Stimulated activated CD4-positive, alpha-beta T cell treated with anti-CD3 and anti-CD28 coated beads, Interleukin-15, amount 100 ng/mL, for 48 hours (primary cell): ENCODE results near the gene SKIDA1.

ENCODE experiments used
- DNase-seq, 2 donors: peaks; one replicate each; pipeline ENCODE4 v3.0.0-alpha.2; 2020; ENCODE audit warnings: low read depth in 2 of 2

SKIDA1 gene

DNA sequence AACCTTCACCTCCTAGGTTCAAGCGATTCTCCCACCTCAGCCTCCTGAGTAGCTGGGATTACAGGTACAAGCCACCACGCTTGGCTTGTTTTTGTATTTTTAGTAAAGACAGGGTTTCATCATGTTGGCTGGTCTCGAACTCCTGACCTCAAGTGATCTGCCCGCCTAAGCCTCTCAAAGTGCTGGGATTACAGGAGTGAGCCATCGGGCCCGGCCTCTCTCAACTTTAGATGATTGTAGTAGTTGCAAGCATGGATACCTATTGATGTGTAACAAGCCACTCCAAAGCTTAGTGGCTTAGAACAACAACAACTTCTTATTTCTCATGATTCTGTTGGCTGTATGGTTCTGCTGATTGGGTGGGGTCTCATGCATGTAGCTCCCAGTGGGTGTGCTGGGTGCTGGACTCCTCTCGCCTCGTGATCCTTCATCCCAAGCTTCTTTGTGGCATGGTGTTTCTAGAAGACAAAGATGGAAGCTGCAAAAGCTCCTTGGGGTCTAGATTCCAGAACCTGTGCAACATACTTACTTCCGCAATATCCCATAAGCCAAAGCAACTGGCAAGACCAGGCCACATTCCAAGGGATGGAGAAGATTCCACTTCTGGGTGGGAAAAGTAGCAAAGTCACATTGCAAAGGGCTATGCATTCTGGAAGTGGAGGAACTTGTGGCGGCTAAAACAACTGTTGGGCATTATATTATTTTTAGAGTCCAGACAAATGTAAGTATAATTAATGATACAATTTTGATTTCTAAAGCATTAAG lies 37.9 kb downstream of the SKIDA1 start:
- DNase-seq = no peak

DNA sequence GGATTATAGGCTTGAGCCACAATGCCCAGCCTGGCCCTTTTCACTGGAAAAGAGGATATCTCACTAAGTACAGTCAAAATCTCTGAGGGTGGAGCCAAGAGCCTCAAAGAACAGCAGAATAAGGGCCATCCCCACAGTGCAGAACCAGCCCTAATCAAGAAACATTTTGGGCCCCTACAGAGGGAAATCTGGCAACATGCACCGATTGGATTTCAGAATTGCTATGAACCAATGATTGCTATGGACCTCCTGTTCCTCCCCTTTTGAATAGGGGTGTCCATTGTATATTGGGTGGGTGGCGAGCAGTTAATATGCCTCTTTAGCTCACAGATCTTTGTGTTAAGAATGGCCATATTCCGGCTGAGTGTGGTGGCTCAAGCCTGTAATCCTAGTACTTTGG lies 42.7 kb downstream of the SKIDA1 start:
- no peak for DNase-seq

DNA sequence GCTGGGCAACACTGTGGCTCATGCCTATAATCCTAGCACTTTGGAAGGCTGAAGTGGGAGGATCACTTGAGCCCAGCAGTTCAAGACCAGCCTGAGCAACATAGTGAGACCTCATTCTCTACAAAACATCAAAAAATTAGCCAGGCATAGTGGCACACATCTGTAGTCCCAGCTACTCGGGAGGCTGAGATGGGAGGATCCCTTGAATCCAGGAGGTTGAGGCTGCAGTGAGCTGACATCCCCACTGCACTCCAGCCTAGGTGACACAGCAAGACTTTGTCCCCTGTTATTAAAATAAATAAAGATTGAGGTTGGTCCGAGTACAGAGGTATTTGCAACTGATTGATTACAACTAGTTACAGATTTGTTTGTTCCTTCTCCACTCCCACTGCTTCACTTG lies 44.1 kb downstream of the SKIDA1 start:
- no peak for DNase-seq

DNA sequence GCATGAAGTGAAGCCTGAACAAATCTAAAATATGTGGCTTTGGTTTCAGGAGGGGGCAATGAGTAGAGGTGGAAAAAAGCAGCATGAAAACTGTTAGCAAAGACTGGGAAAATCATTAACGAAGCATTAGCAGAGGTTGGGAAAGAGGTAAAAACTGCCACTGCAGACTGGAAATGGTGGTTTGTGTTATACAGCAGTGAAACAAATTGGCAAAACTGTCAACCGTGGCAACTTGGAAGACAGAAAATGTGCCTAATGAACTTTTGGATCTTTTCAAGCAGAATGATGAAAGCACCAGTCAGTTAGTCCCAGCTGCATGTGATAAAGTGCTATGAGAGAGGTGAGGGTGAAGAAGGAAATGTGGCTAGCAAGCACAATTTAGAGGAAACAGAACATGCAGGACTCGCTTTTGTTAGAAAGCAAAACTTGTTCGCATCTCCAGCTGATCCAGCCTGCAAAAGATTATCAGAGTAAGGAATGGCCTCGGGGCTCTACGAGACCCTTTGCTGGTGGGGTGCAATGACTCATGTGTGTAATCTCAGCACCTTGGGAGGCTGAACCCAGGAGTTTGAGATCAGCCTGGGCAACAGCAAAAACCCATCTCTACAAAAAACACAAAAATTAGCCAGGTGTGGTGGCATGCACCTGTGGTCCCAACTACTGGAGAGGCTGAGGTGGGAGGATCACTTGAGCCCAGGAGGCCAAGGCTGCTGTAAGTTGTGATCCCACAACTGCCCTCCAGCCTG lies 45.7 kb downstream of the SKIDA1 start:
- DNase-seq = no peak

DNA sequence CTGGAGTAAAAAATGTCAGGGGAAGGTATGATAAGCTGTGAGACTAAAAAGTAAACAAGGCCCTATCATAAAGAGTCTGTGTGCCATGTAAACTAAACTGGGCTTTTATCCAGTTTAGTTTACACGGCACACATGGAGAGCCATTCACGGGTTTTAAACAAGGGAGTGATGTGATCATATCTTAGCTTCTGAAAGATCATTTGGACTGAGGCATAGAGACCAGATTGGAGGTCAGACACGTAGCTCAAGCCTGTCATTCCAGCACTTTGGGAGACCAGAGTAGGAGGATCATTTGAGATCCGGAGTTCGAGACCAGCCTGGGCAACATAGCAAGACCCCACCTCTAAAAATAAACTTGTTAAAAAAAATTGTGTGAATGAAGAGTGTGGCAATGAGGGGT lies 50.1 kb downstream of the SKIDA1 start:
- DNase-seq = no peak

DNA sequence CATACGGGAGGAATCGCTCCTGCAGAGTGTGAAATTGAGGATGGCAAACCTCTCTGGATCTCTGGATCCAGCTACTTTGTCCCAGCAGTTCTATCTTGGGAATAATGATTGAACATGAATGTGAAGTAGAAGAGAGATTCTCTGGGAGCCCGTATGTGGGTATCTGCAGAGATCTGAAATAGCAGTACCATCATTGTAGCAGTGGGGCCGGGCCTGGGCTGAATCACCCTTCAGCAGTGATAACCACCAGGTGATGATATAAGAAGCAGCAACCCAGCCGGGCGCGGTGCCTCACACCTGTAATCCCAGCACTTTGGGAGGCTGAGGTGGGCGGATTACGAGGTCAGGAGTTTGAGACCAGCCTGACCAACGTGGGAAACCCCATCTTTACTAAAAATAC lies 51.9 kb downstream of the SKIDA1 start:
- no peak for DNase-seq

DNA sequence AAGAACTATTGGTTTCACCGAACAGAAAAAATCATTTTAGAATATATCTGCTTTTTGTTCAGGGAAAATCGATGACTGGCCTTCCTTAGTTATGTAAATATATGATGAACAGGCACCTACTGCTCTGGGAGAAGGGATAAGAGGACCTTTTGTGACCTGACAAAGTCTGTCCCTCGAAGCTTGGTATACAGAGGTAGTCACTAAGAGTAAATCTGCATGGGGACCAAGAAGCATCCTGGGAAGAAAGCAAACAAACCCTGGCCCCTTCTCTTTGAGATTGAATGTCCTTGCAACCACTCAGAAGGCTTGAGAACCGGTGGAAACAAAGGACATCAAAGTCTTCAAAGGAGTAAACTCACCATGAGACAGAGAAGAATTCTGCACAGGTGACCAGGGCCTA lies 52.3 kb downstream of the SKIDA1 start:
- DNase-seq = no peak

DNA sequence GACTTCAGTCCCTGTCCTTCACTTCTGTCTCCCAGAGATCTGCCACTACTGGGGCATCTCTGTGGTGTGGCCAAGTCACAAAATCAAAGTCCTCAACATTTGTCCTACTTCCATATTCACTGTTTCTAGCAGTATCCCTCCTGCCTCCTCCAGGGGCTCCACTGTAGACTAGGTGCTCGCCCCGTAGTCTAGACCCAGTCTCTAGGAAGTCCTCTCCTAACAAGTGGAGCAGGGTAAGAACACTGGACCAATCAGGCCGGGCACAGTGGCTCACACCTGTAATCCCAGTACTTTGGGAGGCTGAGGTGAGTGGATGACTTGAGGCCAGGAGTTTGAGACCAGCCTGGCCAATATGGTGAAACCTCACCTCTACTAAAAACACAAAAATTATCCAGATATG lies 57.4 kb downstream of the SKIDA1 start:
- no peak for DNase-seq

DNA sequence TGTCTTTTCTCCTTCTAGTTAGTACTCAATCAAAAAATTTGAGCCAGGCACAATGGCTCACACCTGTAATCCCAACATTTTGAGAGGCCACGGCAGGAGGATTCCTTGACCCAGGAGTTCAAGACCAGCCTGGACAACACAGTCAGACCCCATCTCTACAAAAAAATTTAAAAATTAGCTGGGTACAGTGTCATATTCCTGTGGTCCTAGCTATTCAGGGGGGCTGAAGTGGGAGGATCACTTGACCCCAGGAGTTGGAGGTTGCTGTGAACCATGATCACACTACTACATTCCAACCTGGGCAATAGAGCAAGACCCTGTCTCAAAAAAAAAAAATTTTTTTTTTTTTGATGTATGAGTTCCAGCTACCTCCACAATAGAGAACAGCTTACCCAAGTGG lies 57.8 kb downstream of the SKIDA1 start:
- DNase-seq = no peak

DNA sequence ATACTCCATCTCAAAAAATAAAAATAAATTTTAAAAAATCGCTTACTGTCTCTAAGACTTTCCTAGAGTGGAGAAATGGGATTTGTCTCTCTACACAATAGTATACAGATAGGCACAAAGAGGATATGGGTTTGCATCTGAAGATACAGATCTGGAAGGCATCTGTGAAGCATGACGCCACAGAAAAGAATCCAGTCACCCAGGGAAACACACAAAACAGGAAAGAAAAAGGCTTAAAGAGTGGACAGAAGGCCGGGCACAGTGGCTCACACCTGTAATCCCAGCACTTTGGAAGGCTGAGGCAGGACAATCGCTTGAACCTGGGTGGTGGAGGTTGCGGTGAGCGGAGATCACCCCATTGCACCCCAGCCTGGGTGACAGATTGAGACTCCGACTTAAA lies 61.3 kb downstream of the SKIDA1 start:
- DNase-seq = no peak
